Kidney capillary endothelial cell (primary cell): ENCODE measurements around the gene MARCHF3.
"Not testable (repeated sequence)": the region's sequence is repeated elsewhere in the genome, so short reads cannot be mapped to it uniquely, and the experiment has no call there.

Experiments
- DNase-seq: peaks from one replicate; pipeline ENCODE4 v3.0.0-alpha.2; 2018; ENCODE audit warnings: low spot score

MARCHF3 gene

DNA sequence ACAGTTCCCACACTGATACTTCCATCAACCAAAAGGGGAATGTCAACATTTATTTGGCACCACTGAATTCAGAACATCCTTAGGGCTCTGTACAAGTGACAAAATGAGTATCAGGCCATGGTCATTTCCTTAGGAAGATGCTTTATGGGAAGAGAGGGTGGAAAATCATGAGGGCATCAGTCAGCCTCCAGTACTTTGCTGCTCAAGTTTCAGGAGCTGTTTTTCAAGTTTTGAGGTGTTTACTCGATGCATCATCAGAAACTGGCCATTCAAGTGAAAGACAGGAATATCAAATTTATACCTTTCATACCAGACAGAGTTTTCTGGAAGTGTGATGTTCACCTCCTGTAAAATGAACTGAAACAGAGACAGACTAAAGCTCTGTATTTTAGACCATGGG lies 21.2 kb upstream of the MARCHF3 start:
- no peak for DNase-seq

DNA sequence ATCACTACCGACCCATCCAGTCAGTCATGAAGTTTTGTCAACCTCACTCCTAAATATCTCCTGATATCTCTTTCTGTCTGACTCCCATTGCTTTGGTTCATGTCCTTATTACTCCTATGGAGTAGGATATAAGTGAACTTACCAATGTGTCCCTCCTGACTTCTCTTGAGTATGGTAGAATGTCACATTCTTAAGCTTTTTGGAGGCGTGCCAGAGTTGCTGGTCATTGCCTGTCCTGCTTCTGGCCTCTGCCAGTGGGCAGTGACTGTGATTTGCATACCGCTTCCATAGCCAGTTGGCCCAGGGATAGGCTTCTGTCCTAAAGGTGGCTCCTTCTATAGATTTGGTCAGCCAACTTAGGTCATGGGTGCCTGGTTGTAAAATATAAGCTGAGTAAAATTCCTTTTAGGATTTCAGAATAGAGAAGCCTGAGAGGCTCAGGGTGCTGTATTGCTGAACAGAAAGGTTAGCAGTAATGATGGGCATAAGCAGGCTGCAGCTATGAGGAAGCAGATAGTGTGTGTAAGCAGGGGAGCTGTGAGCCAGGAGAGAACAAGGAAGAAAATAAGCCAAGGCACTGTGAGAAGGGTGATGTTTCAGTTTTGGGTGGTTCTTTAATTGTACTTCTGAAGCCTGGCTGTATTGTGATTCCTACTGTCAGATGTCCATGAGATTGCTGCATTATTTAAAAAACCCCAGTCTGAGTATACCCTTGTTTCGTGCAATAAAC lies 16.1 kb upstream of the MARCHF3 start:
- no peak for DNase-seq

- peak; percentile 30 for DNase-seq
These were observed 12.2 kb upstream of the MARCHF3 start for GRCh38 chr5:127042593-127042992.

- DNase-seq: peak; percentile 67
These were observed 11.2 kb upstream of the MARCHF3 start for GRCh38 chr5:127041571-127041970.

GRCh38 chr5:127040796-127041520 lies 10.6 kb upstream of the MARCHF3 start:
- peak; percentile 66 for DNase-seq

GRCh38 chr5:127038550-127038949 lies 8.2 kb upstream of the MARCHF3 start:
- no peak for DNase-seq

GRCh38 chr5:127031863-127032232 lies 1.5 kb upstream of the MARCHF3 start:
- no peak for DNase-seq

DNA sequence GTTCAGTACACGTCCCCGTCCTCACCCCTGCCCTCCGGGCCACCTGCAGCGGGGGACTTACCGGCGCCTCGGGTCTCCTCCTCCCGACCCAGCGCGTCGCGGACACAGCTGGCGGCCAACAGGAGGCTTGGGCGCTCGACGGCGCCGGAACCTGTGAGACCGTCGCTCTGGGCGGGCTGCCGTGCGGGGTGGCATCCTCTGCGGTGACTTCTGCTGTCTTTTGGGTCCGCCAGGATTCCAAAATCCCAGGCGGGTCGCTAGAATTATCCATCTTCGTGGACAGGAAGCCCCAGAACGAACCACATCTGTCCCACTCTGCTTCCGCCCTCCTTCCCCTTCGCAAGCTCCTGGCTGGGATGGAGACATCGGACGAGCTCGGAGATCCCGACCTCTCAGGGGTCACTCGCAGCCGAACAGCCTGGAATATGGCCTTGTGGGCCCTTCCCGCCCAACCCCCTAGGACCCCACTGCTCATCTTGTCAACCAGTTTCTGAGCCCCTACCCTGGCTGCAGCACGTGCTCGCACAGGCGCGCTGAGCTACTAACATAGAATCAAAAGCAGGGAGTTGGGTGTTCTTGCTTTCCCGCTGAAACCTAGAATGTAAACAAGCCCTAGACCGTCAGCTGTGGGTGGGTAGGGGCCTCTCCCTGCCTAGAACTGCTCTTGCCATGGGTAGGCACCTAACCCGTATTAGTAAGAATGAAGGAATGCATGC lies 947 bp upstream of the MARCHF3 start:
- DNase-seq: peak; percentile 29

DNA sequence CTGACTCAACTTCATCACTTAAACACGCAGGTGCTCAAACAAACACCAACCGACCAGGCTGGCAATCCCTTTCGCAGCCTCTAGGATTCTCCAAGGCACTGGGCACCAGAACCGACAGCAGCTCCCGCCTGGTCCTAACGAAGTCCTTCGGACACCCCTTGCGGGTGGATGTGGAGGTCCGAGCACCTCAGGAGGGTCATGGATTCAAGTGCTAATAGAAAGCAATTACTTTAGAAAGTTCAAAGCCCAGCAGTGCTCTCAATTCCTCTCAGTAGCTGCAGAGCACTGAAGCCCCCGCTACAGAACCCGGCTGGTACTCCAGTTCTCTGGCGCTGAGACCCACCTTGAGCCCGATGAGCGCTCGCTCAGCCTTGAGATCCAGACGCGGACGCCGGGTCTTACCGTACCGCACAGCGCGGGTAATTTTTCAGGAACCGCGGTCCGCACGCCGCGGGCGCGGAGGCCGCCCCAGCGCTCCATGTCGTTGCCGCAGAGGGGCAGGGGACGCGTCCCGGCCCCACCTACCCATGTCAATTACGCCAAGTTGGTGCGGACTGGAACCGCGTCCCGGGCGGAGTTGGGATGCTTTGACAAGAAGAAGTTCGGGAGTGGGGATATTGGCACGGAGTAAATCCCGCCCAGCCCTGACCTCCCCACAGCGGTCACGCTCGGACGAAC lies 638 bp downstream of the MARCHF3 start:
- peak; percentile 65 for DNase-seq

GRCh38 chr5:127028822-127029457 lies 1.4 kb downstream of the MARCHF3 start:
- DNase-seq: no peak

GRCh38 chr5:127027539-127027938 lies 2.8 kb downstream of the MARCHF3 start:
- no peak for DNase-seq

- no peak for DNase-seq
These were observed 4.2 kb downstream of the MARCHF3 start for GRCh38 chr5:127026166-127026565.

DNA sequence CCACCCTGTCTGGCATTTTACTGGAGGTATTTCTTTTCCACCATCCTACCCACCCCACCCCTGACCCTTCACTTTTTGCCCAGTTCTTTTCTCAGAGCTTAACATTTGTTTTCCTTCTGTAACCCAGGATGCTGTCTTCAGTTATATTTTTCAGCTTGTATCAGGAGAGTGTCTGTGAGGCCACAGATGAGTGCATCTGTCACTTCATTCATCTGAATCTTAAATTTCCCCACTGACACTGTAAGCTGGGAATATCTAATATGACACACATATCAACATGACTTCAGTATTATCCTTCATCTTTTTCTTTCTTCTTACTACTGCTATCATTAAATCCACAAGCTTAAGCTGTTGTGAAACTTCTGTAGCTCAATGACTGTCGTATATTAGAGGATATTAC lies 4.9 kb downstream of the MARCHF3 start:
- DNase-seq: no peak

DNA sequence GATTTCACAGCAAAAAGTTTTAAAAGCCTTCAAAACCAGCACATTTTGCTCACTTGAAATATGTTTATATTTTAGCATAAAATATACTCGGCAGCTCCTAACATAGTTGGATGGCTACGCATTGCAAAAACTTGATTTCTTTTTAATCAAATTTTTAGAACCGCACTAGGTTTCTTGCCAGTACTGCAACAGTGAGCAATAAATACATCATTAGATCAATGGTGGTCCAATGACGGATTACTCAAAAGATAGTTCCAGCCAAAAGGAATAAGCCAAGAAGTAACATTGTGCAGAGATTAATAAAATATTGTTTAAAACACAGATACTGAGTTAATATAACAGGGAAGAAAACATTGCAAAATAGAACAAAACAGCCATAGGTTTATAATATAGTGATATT lies 5.5 kb downstream of the MARCHF3 start:
- no peak for DNase-seq

DNA sequence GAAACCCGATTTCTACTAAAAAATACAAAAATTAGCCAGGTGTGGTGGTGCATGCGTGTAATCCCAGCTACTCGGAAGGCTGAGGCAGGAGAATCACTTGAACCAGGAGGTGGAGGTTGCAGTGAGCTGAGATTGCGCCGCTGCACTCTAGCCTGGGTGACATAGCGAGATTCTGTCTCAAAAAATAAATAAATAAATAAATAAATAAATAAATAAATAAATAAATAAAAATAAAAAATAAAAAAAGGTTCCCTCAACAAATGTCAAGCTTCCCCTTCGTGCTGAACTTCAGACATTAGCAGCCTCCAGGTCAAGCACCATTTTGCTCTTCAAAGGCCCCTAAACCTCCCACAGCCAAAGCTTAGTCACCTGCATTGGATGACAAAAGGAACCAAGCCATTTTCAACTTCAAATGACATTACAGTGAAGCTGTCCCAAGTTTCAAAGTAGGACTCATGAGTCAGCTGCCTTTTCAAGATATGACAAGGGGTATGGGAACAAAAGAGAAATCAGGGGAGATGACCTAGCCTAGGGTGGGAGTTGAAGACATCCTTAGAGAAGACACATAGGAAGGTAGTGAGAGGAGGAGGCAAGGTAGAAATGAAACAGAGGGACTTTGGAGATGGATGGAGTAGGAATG lies 6.7 kb downstream of the MARCHF3 start:
- DNase-seq: not testable (repeated sequence)

- DNase-seq: no peak
These were observed 7.5 kb downstream of the MARCHF3 start for GRCh38 chr5:127022846-127023245.

GRCh38 chr5:127019928-127020327 lies 10.4 kb downstream of the MARCHF3 start:
- no peak for DNase-seq

GRCh38 chr5:127016722-127017121 lies 13.6 kb downstream of the MARCHF3 start:
- DNase-seq: not testable (repeated sequence)

DNA sequence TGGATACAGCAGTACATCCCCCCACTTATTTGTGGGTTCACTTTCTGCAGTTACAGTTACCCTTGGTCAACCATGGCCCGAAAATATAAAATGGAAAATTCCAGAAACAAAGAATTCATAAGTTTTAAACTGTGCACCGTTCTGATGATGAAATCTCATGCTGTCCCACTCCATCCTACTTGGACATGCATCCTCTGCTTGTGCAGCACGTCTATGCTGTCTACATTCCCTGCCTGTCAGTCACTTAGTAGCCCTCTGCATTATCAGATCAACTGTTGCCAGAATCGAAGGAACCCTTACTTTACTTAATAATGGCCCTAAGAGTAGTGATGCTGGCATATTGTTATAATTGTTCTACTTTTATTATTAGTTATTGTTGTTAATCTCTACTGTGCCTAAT lies 14.6 kb downstream of the MARCHF3 start:
- no peak for DNase-seq

- no peak for DNase-seq
These were observed 15.8 kb downstream of the MARCHF3 start for GRCh38 chr5:127014573-127014972.

- peak; percentile 44 for DNase-seq
These were observed 17.0 kb downstream of the MARCHF3 start for GRCh38 chr5:127013407-127013806.
